ENCODE measurements around the gene ZKSCAN7. TPM values are rescaled to one million over a fixed set of nuclear protein-coding genes. Genes with fewer than 3 reads are reported as not detected.

Gene ZKSCAN7
- total RNA-seq, 2 experiments from 2014 or later = 0.20 to 0.49 TPM

GRCh38 chr3:44509393-44509921 lies 45.5 kb upstream of the ZKSCAN7 start:
- no peaks in the 10 kb centered on the region for H3K27me3 ChIP-seq (ENCODE audit: control insufficient read depth in 1 of 2, insufficient read depth in 2 of 2, low read length in 2 of 2)
- TF ChIP-seq CTCF (IDR thresholded peaks at IDR 0.05) = no peak
- CTCF ChIA-PET = no interaction called here
- POLR2A ChIA-PET = interaction anchor here (1.6 kb wide), 1 partner anchor 26 kb away, joined by 4 read pairs; no protein-coding TSS in a partner anchor
- intact Hi-C loops (cut with DNase I, micrococcal nuclease) = loop anchor here in 1 of 2 experiments (5.0 kb wide), 1 partner anchor 817 kb away; the partner anchor contains the start of gene ABHD5
- H3K27me3 Mint-ChIP-seq = no peaks in the 10 kb centered on the region
- H3K4me1 Mint-ChIP-seq (ENCODE audit: low read depth) = peaks cover 51% of the 10 kb centered on the region
- peaks cover 38% of the 10 kb centered on the region for H3K36me3 Mint-ChIP-seq (ENCODE audit: low read depth)
- DNase-seq (peak in 3 of 14 experiments; percentile 1 to 21 (median 13)), ATAC-seq (ENCODE audit: poor library complexity) (no peak)
- H3K27ac ChIP-seq (ENCODE audit: low read depth in 1 of 2, low read length in 2 of 2) = peak overlapping the region in 1 of 2 donors; percentile 79
- H3K36me3 ChIP-seq (ENCODE audit: insufficient read depth, low read length) = peaks cover 8% of the 10 kb centered on the region
- H3K9me3 Mint-ChIP-seq = peaks cover 2% of the 10 kb centered on the region
- H3K9me3 ChIP-seq (ENCODE audit: control insufficient read depth in 1 of 2, insufficient read depth in 1 of 2, low read length in 2 of 2) = peaks cover 0 to 2% of the 10 kb centered on the region in 2 experiments
- H3K4me3 Mint-ChIP-seq = peak overlapping the region; percentile 100
- peaks cover 25% of the 10 kb centered on the region for H3K4me1 ChIP-seq (ENCODE audit: insufficient read depth, low read length)
- peak overlapping the region; percentile 88 for H3K27ac Mint-ChIP-seq
- H3K4me3 ChIP-seq (ENCODE audit: low read length) = peak overlapping the region; percentile 91

GRCh38 chr3:44510000-44510368 lies 45.0 kb upstream of the ZKSCAN7 start:
- H3K4me3 ChIP-seq (ENCODE audit: low read length) = peak overlapping the region; percentile 91
- H3K27ac ChIP-seq (ENCODE audit: low read depth in 1 of 2, low read length in 2 of 2) = peak overlapping the region; percentile 74 to 79
- peaks cover 51% of the 10 kb centered on the region for H3K4me1 Mint-ChIP-seq (ENCODE audit: low read depth)
- peaks cover 25% of the 10 kb centered on the region for H3K4me1 ChIP-seq (ENCODE audit: insufficient read depth, low read length)
- H3K4me3 Mint-ChIP-seq = peak overlapping the region; percentile 100
- peak in 4 of 14 experiments; percentile 14 to 44 (median 40) for DNase-seq
- H3K9me3 ChIP-seq (ENCODE audit: control insufficient read depth in 1 of 2, insufficient read depth in 1 of 2, low read length in 2 of 2) = no peaks in the 10 kb centered on the region
- peak; percentile 25 for ATAC-seq (ENCODE audit: poor library complexity)
- CTCF ChIA-PET = no interaction called here
- peaks cover 8% of the 10 kb centered on the region for H3K36me3 ChIP-seq (ENCODE audit: insufficient read depth, low read length)
- POLR2A ChIA-PET = interaction anchor here (0.6 to 2.5 kb wide), 16 partner anchors 8 to 1703 kb away, joined by 3 to 42 read pairs (median 6); partner anchors contain the start of genes EXOSC7, KIAA1143, KIF15 and TCAIM
- intact Hi-C loops (cut with DNase I, micrococcal nuclease) = loop anchor here (1.0 to 10.0 kb wide), 8 partner anchors 33 to 818 kb away; partner anchors contain the start of genes KIAA1143 (in 2 of the 2), KIF15 (in 2 of the 2), TCAIM (in 2 of the 2) and ZNF445 (in 2 of the 2)
- TF ChIP-seq CTCF (IDR thresholded peaks at IDR 0.05) = no peak
- H3K9me3 Mint-ChIP-seq = peaks cover 2% of the 10 kb centered on the region
- peak overlapping the region; percentile 88 for H3K27ac Mint-ChIP-seq
- H3K27me3 Mint-ChIP-seq = no peaks in the 10 kb centered on the region
- H3K27me3 ChIP-seq (ENCODE audit: control insufficient read depth in 1 of 2, insufficient read depth in 2 of 2, low read length in 2 of 2) = no peaks in the 10 kb centered on the region
- peaks cover 37% of the 10 kb centered on the region for H3K36me3 Mint-ChIP-seq (ENCODE audit: low read depth)

GRCh38 chr3:44511238-44511566 lies 43.8 kb upstream of the ZKSCAN7 start:
- no peak for TF ChIP-seq CTCF (IDR thresholded peaks at IDR 0.05)
- Histone ChIP-seq H3K36me3 (ENCODE audit: insufficient read depth, low read length) (no peaks in the 10 kb centered on the region), H3K27ac (ENCODE audit: low read depth in 1 of 2, low read length in 2 of 2) (peak overlapping the region; percentile 80 to 90), H3K9me3 (ENCODE audit: control insufficient read depth in 1 of 2, insufficient read depth in 1 of 2, low read length in 2 of 2) (no peaks in the 10 kb centered on the region), H3K4me3 (ENCODE audit: low read length) (peak overlapping the region; percentile 91), H3K27me3 (ENCODE audit: control insufficient read depth in 1 of 2, insufficient read depth in 2 of 2, low read length in 2 of 2) (no peaks in the 10 kb centered on the region), H3K4me1 (ENCODE audit: insufficient read depth, low read length) (peaks cover 25% of the 10 kb centered on the region)
- Mint-ChIP-seq H3K4me1 (ENCODE audit: low read depth) (peaks cover 51% of the 10 kb centered on the region), H3K27me3 (no peaks in the 10 kb centered on the region), H3K36me3 (ENCODE audit: low read depth) (peaks cover 25% of the 10 kb centered on the region), H3K27ac (peak overlapping the region; percentile 88), H3K4me3 (peak overlapping the region; percentile 100), H3K9me3 (no peaks in the 10 kb centered on the region)
- peak in 1 of 14 experiments; percentile 7 for DNase-seq
- no peak for ATAC-seq (ENCODE audit: poor library complexity)
- intact Hi-C loops (cut with DNase I, micrococcal nuclease) = loop anchor here (2.0 to 10.0 kb wide), 6 partner anchors 76 to 466 kb away; partner anchors contain the start of genes KIAA1143 (in 2 of the 2), KIF15 (in 2 of the 2), TCAIM (in 2 of the 2) and EXOSC7 (in 1 of the 2)
- CTCF ChIA-PET = interaction anchor here (1.2 to 1.3 kb wide), 2 partner anchors 21 to 173 kb away, joined by 3 read pairs; partner anchors contain the start of gene TCAIM
- POLR2A ChIA-PET = interaction anchor here (0.6 to 2.5 kb wide), 19 partner anchors 9 to 1855 kb away, joined by 3 to 42 read pairs (median 5); partner anchors contain the start of genes EXOSC7, KIAA1143, KIF15 and TCAIM
